CD4-positive, CD25-positive, alpha-beta regulatory T cell (primary cell): ENCODE data around the gene IAH1. TPM values are rescaled to one million over a fixed set of nuclear protein-coding genes. Genes with fewer than 3 reads are reported as not detected.

ENCODE experiments used
- ATAC-seq, 2 donors: fragments of 150-1000 bp; cut with Tn5 transposase; one replicate each; pipeline ENCODE4 v1.10.0; 2021; ENCODE audit warnings: low read depth in 2 of 2, moderate number of reproducible peaks in 2 of 2, moderate library complexity in 1 of 2
- DNase-seq, 3 donors: peaks; one replicate each; pipeline versions ENCODE4 v3.0.0 to v3.0.0-alpha.2; 2012 to 2022; ENCODE audit warnings: mixed read lengths in 1 of 3
- H3K27ac ChIP-seq: one replicate; pipeline ENCODE4 v1.7.0; 2013; ENCODE audit warnings: mild to moderate bottlenecking, low read length; ENCODE audit not compliant: insufficient read depth, poor library complexity, severe bottlenecking
- H3K27me3 ChIP-seq: one replicate; pipeline ENCODE4 v1.7.0; 2013; ENCODE audit warnings: low read length; ENCODE audit not compliant: control insufficient read depth, insufficient read depth
- H3K36me3 ChIP-seq: one replicate; pipeline ENCODE4 v1.7.0; 2013; ENCODE audit warnings: mild to moderate bottlenecking, low read length, moderate library complexity; ENCODE audit not compliant: control insufficient read depth, insufficient read depth
- H3K4me1 ChIP-seq: 2 replicates; pipeline ENCODE4 v1.7.0; 2013; ENCODE audit warnings: mild to moderate bottlenecking, low read length; ENCODE audit not compliant: insufficient read depth, control insufficient read depth, poor library complexity, severe bottlenecking
- H3K4me3 ChIP-seq: one replicate; pipeline ENCODE4 v1.7.0; 2013; ENCODE audit warnings: low read depth, mild to moderate bottlenecking, low read length, moderate library complexity
- H3K9me3 ChIP-seq, 2 experiments: 1 replicate in 1 of 2; 2 replicates in 1 of 2; pipeline ENCODE4 v1.7.0; 2013; ENCODE audit warnings: low read length in 2 of 2, mild to moderate bottlenecking in 1 of 2, moderate library complexity in 1 of 2; ENCODE audit not compliant: control insufficient read depth in 2 of 2
- H3K27ac Mint-ChIP-seq, 3 donors: one replicate each; pipeline ENCODE4 v1.8.0; 2020 to 2022; ENCODE audit warnings: mild to moderate bottlenecking in 3 of 3, mixed read lengths in 3 of 3, moderate library complexity in 2 of 3
- H3K27me3 Mint-ChIP-seq: one replicate; pipeline ENCODE4 v1.8.0; 2022; ENCODE audit warnings: mild to moderate bottlenecking, mixed read lengths
- H3K36me3 Mint-ChIP-seq: one replicate; pipeline ENCODE4 v1.8.0; 2020; ENCODE audit warnings: mixed read lengths
- H3K4me1 Mint-ChIP-seq, 4 donors: one replicate each; pipeline ENCODE4 v1.8.0; 2020 to 2022; ENCODE audit warnings: mixed read lengths in 4 of 4, mild to moderate bottlenecking in 1 of 4
- H3K4me3 Mint-ChIP-seq, 4 donors: one replicate each; pipeline ENCODE4 v1.8.0; 2020 to 2022; ENCODE audit warnings: mild to moderate bottlenecking in 4 of 4, mixed read lengths in 4 of 4, moderate library complexity in 3 of 4
- H3K9me3 Mint-ChIP-seq, 7 donors: one replicate each; pipeline ENCODE4 v1.8.0; 2020 to 2022; ENCODE audit warnings: mixed read lengths in 7 of 7, mild to moderate bottlenecking in 3 of 7, moderate library complexity in 2 of 7
- polyA plus RNA-seq, 4 donors: library from polyadenylated mRNA; unstranded; fragments of 300-500 nt; fragmentation: Illumina TruSeq; gene quantifications; one replicate each; pipeline ENCODE4 v1.2.3, GENCODE V29; 2021
- total RNA-seq: library from RNA; stranded (reverse); gene quantifications from one replicate; pipeline ENCODE4 v1.2.3, GENCODE V29; 2022

Gene IAH1
- total and polyA plus RNA-seq, 5 donors from 2014 or later, result 40.7 to 108 (median 89.1) TPM

DNA sequence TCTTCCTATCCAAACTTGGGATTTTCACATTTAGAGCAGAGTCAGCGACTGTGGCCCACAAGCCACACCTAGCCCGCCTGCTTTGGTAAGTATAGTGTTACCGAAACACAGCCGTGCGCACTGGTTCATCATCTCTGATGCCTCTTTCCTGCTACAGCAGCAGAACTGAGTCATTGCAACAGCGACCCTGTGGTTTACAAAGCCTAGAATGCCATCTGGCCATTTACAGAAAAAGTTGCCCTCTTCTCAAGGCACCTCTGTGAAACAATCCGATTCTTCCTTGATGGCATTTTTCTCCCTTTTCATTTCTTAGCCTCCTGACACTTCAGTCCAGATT, 10.7 kb upstream of the IAH1 start:
- H3K36me3 Mint-ChIP-seq, result peaks cover 19% of the 10 kb centered on the region
- H3K9me3 ChIP-seq, result no peaks in the 10 kb centered on the region
- ATAC-seq (peak in 1 of 2 donors; percentile 58), DNase-seq (peak in 1 of 3 donors; percentile 31)
- peaks cover 21% of the 10 kb centered on the region for H3K36me3 ChIP-seq
- H3K4me3 Mint-ChIP-seq, result no peak overlapping the region
- no peaks in the 10 kb centered on the region for H3K27me3 ChIP-seq
- H3K4me3 ChIP-seq, result no peak overlapping the region
- H3K4me1 ChIP-seq, result no peaks in the 10 kb centered on the region
- H3K4me1 Mint-ChIP-seq, result peaks cover 2 to 9% (median 5%) of the 10 kb centered on the region in 4 donors
- peak overlapping the region in 1 of 3 donors; percentile 68 for H3K27ac Mint-ChIP-seq
- H3K9me3 Mint-ChIP-seq, result no peaks in the 10 kb centered on the region
- H3K27me3 Mint-ChIP-seq, result no peaks in the 10 kb centered on the region
- no peak overlapping the region for H3K27ac ChIP-seq

DNA sequence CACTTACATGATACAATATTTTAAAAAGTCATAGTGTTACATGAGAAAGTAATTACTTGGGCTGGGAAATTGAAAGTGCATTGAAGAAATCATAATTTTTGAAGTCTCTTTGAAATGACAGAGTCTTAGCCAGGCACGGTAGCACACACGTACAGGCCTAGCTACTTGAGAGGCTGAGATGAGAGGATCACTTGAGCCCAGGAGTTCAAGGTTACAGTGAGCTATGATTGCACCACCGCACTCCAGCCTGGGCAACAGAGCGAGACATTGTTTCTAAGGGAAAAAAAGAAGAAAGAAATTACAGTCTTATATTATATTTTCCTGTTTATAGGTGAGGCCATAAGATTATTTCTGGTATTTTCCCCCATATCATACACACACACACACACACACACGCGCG, 9.2 kb upstream of the IAH1 start:
- Histone ChIP-seq H3K4me3 (no peak overlapping the region), H3K27me3 (no peaks in the 10 kb centered on the region), H3K9me3 (no peaks in the 10 kb centered on the region), H3K4me1 (no peaks in the 10 kb centered on the region), H3K36me3 (peaks cover 21% of the 10 kb centered on the region), H3K27ac (no peak overlapping the region)
- no peaks in the 10 kb centered on the region for H3K9me3 Mint-ChIP-seq
- DNase-seq (no peak), ATAC-seq (no peak)
- peak overlapping the region in 1 of 3 donors; percentile 32 for H3K27ac Mint-ChIP-seq
- H3K36me3 Mint-ChIP-seq, result peaks cover 16% of the 10 kb centered on the region
- peaks cover 2 to 9% (median 5%) of the 10 kb centered on the region in 4 donors for H3K4me1 Mint-ChIP-seq
- H3K4me3 Mint-ChIP-seq, result no peak overlapping the region
- H3K27me3 Mint-ChIP-seq, result no peaks in the 10 kb centered on the region

DNA sequence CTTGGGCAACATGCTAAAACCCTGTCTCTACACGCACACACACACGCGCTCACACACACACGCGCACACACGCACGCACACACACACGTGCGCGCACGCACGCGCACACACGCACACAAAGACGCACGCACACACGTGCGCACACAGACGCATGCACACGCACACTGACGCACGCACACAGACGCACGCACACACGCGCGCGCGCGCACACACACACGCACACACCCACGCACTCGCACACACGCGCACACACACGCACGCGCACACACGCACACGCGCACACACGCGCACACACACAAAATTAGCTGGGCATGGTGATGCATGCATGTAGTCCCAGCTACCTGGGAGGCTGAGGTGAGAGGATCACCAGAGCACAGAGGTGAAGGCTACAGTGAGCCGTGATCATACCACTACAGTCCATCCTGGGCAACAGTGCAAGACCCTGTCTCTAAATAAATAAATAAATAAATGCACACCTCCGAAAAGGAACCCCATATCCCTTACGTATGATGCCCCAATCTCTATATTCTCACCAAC, 8.1 kb upstream of the IAH1 start:
- peaks cover 0 to 9% (median 3%) of the 10 kb centered on the region in 4 donors for H3K4me1 Mint-ChIP-seq
- H3K27me3 ChIP-seq, result no peaks in the 10 kb centered on the region
- no peak overlapping the region for H3K27ac Mint-ChIP-seq
- ATAC-seq, result no peak
- no peaks in the 10 kb centered on the region for H3K27me3 Mint-ChIP-seq
- no peak overlapping the region for H3K27ac ChIP-seq
- H3K9me3 ChIP-seq, result no peaks in the 10 kb centered on the region
- H3K4me3 ChIP-seq, result no peak overlapping the region
- H3K4me1 ChIP-seq, result no peaks in the 10 kb centered on the region
- no peak for DNase-seq
- peaks cover 9% of the 10 kb centered on the region for H3K36me3 Mint-ChIP-seq
- H3K36me3 ChIP-seq, result peaks cover 21% of the 10 kb centered on the region
- H3K4me3 Mint-ChIP-seq, result no peak overlapping the region
- H3K9me3 Mint-ChIP-seq, result no peaks in the 10 kb centered on the region

DNA sequence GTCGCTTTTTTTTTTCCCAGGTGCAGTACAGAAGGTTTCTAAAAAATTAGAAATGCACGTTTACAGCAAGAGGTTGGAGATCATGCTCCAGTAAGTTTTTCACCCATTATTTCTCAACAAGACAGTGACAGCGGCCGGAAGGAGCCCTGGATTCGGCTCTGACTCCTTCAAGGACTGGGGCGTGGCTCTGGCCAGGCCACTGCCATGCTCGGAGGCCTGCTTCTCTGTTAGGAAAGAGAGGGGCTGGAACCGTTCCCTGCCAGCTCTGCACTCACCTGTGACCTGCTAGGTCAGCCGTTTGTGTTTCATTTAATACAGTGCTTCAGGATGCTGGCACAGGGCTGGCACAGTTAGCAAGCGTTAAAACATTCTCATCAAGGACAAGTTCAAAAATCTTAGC, 6.7 kb upstream of the IAH1 start:
- Mint-ChIP-seq H3K9me3 (no peaks in the 10 kb centered on the region), H3K4me1 (peaks cover 2 to 9% (median 3%) of the 10 kb centered on the region in 4 donors), H3K27me3 (no peaks in the 10 kb centered on the region), H3K36me3 (peaks cover 3% of the 10 kb centered on the region), H3K4me3 (no peak overlapping the region), H3K27ac (no peak overlapping the region)
- Histone ChIP-seq H3K4me1 (no peaks in the 10 kb centered on the region), H3K36me3 (peaks cover 21% of the 10 kb centered on the region), H3K9me3 (no peaks in the 10 kb centered on the region), H3K4me3 (no peak overlapping the region), H3K27ac (no peak overlapping the region), H3K27me3 (no peaks in the 10 kb centered on the region)
- no peak for DNase-seq
- ATAC-seq, result no peak

DNA sequence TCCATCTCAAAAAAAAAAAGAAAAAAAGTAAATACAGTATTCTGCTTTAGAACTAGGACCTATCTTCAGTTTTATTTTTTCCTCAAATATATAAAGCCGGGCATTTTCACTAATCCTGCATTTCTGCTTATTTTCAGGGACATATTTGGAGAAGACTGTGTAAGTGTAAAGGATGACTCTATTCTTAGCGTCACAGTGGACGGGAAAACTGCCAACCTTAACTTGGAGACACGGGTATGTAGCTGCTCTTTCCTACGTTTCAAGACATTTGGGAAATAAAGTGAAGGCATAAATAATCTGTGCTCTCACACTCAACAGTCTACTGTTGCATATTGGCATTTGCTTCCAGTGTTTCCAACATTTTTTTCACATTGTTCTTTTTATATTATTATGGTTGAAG, 3.1 kb upstream of the IAH1 start:
- DNase-seq (no peak), ATAC-seq (no peak)
- H3K4me3 Mint-ChIP-seq, result peak overlapping the region in 1 of 4 donors; percentile 21
- H3K4me1 Mint-ChIP-seq, result peaks cover 14 to 25% (median 20%) of the 10 kb centered on the region in 4 donors
- Histone ChIP-seq H3K9me3 (no peaks in the 10 kb centered on the region), H3K27ac (no peak overlapping the region), H3K4me3 (no peak overlapping the region), H3K4me1 (peaks cover 27% of the 10 kb centered on the region), H3K36me3 (peaks cover 10% of the 10 kb centered on the region), H3K27me3 (no peaks in the 10 kb centered on the region)
- H3K36me3 Mint-ChIP-seq, result peaks cover 3% of the 10 kb centered on the region
- no peaks in the 10 kb centered on the region for H3K9me3 Mint-ChIP-seq
- H3K27ac Mint-ChIP-seq, result no peak overlapping the region
- H3K27me3 Mint-ChIP-seq, result no peaks in the 10 kb centered on the region

DNA sequence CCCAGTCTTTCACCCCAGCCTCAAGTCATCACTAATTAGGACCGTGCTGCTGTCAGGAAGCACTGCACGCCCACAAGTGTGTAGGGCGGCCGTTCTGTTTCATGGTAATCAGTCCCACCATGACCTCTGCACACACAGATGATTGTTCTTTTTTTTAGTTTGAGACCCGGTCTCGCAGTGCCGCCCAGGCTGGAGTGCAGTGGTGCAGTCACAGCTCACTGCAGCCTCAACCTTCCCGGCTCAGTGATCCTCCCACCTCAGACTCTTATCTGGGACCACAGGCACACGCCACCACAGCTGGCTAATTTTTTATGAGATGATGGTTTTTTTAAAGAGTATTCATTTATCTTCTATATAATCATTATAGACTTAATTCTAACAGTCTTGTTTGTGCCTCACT, 1.8 kb upstream of the IAH1 start:
- no peak for DNase-seq
- peaks cover 10% of the 10 kb centered on the region for H3K36me3 Mint-ChIP-seq
- H3K27me3 Mint-ChIP-seq, result no peaks in the 10 kb centered on the region
- peak overlapping the region; percentile 82 to 89 (median 86) for H3K4me3 Mint-ChIP-seq
- Histone ChIP-seq H3K4me3 (no peak overlapping the region), H3K9me3 (no peaks in the 10 kb centered on the region), H3K4me1 (peaks cover 34% of the 10 kb centered on the region), H3K27ac (no peak overlapping the region), H3K27me3 (no peaks in the 10 kb centered on the region), H3K36me3 (peaks cover 10% of the 10 kb centered on the region)
- ATAC-seq, result no peak
- H3K9me3 Mint-ChIP-seq, result no peaks in the 10 kb centered on the region
- H3K4me1 Mint-ChIP-seq, result peaks cover 25 to 35% (median 30%) of the 10 kb centered on the region in 4 donors
- H3K27ac Mint-ChIP-seq, result peak overlapping the region in 2 of 3 donors; percentile 85 to 95

DNA sequence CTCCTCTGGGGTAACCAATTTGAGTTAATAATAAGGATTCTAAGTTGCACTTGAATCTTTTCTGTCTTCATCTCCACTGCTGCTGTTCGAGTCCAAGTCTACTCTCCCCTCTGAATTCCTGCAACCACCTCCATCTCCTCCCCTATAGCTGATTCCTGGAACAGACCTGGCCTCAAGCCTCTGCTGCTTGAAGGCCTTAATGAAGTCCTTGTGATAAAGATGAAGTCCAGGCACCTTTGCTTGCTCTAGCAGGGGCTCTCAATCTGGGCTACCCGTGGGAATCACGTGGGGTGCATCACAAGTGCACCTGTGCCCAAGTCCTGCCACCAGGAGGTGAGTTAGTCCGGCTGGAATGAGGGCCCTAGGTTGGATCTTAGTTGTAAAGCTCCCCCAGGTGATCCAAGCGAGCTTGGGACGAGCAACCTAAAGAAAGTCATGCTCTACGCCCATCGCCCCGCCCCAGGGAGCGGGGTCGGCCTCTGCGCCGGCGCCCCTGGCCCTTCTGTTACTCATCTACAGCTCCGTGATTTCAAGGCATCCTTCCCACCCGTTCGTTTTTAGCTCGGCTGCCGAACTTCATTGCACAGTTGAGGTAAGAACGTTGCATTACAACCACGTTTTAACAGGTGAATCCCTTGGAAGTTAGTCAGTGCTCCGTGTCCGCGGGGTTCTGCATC, 905 bp upstream of the IAH1 start:
- Histone ChIP-seq H3K9me3 (no peaks in the 10 kb centered on the region), H3K4me3 (peak overlapping the region; percentile 68), H3K36me3 (peaks cover 6% of the 10 kb centered on the region), H3K27me3 (no peaks in the 10 kb centered on the region), H3K4me1 (peaks cover 38% of the 10 kb centered on the region), H3K27ac (peak overlapping the region; percentile 94)
- peak in 1 of 3 donors; percentile 30 for DNase-seq
- H3K4me3 Mint-ChIP-seq, result peak overlapping the region; percentile 86 to 97 (median 88)
- H3K4me1 Mint-ChIP-seq, result peaks cover 32 to 45% (median 39%) of the 10 kb centered on the region in 4 donors
- H3K27me3 Mint-ChIP-seq, result no peaks in the 10 kb centered on the region
- ATAC-seq, result peak in 1 of 2 donors; percentile 4
- H3K9me3 Mint-ChIP-seq, result no peaks in the 10 kb centered on the region
- peaks cover 10% of the 10 kb centered on the region for H3K36me3 Mint-ChIP-seq
- peak overlapping the region; percentile 77 to 95 (median 85) for H3K27ac Mint-ChIP-seq

DNA sequence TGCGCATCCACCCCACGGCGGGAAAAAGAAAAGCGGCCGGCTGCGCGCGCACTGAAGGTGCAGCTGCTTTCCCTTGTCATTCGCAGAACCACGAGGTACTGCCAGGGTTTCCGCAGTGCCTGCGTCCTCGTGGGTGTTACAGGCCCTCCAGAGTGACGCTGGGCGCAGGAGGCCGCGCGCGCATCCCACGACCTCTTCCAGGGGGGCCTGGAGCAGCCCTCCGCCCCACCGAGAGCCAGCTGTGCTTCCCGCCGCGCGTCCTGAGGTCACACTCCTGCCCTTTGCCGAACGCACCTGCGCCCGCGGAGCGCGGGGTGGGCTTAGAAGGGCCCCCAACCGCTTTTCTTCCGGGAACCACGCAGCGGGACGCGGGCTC, 378 bp upstream of the IAH1 start:
- Histone ChIP-seq H3K36me3 (peaks cover 11% of the 10 kb centered on the region), H3K27me3 (no peaks in the 10 kb centered on the region), H3K4me3 (peak overlapping the region; percentile 68), H3K4me1 (peaks cover 38% of the 10 kb centered on the region), H3K27ac (peak overlapping the region; percentile 94), H3K9me3 (no peaks in the 10 kb centered on the region)
- ATAC-seq, result peak; percentile 73 to 76
- no peaks in the 10 kb centered on the region for H3K9me3 Mint-ChIP-seq
- peaks cover 10% of the 10 kb centered on the region for H3K36me3 Mint-ChIP-seq
- peak; percentile 59 to 76 (median 72) for DNase-seq
- peak overlapping the region; percentile 86 to 97 (median 88) for H3K4me3 Mint-ChIP-seq
- H3K4me1 Mint-ChIP-seq, result peaks cover 36 to 50% (median 43%) of the 10 kb centered on the region in 4 donors
- no peaks in the 10 kb centered on the region for H3K27me3 Mint-ChIP-seq
- peak overlapping the region; percentile 77 to 95 (median 85) for H3K27ac Mint-ChIP-seq
